GM23338 (cell line): Measurements from ENCODE around the gene ABRAXAS1. TPM values are rescaled to one million over a fixed set of nuclear protein-coding genes. Genes with fewer than 3 reads are reported as not detected.

Source experiments
- ATAC-seq: fragments of 200-7000 bp; cut with Tn5 transposase; 3 replicates; pipeline ENCODE4 v1.9.1; 2020
- DNase-seq: peaks from one replicate; pipeline ENCODE4 v3.0.0-alpha.2; 2015; ENCODE audit warnings: low spot score
- H2AFZ ChIP-seq: fragments of 200-600 bp; sonication (generic); 2 replicates; pipeline ENCODE4 v1.8.0; 2016; ENCODE audit warnings: antibody characterized with exemption, mild to moderate bottlenecking, moderate library complexity
- H3F3A ChIP-seq: fragments of 200-600 bp; sonication (generic); replicated peaks from 2 replicates; pipeline ENCODE4 v1.8.0; 2017; ENCODE audit warnings: antibody characterized with exemption, mixed run types, low read depth
- H3K27ac ChIP-seq: fragments of 200-600 bp; sonication (generic); 2 replicates; pipeline ENCODE4 v1.6.1; 2016; ENCODE audit warnings: low read depth
- H3K27me3 ChIP-seq: fragments of 200-600 bp; sonication (generic); 2 replicates; pipeline ENCODE4 v1.8.0; 2016; ENCODE audit warnings: mild to moderate bottlenecking, mixed run types, moderate library complexity; ENCODE audit not compliant: insufficient read depth
- H3K36me3 ChIP-seq: fragments of 200-600 bp; sonication (generic); 2 replicates; pipeline ENCODE4 v1.8.0; 2016; ENCODE audit warnings: mild to moderate bottlenecking; ENCODE audit not compliant: insufficient read depth
- H3K4me1 ChIP-seq: fragments of 200-600 bp; sonication (generic); 2 replicates; pipeline ENCODE4 v1.8.0; 2016; ENCODE audit warnings: mild to moderate bottlenecking, moderate library complexity; ENCODE audit not compliant: insufficient read depth
- H3K4me2 ChIP-seq: fragments of 200-600 bp; sonication (generic); 2 replicates; pipeline ENCODE4 v1.7.1; 2017; ENCODE audit warnings: mixed run types
- H3K4me3 ChIP-seq: fragments of 200-600 bp; sonication (generic); 2 replicates; pipeline ENCODE4 v1.6.1; 2016; ENCODE audit warnings: mixed run types
- H3K79me2 ChIP-seq: fragments of 200-600 bp; sonication (generic); replicated peaks from 2 replicates; pipeline ENCODE4 v1.8.0; 2017; ENCODE audit warnings: mild to moderate bottlenecking; ENCODE audit not compliant: insufficient read depth
- H3K9me2 ChIP-seq: fragments of 200-600 bp; sonication (generic); 2 replicates; pipeline ENCODE4 v1.8.0; 2017; ENCODE audit not compliant: insufficient read depth
- H4K20me1 ChIP-seq: fragments of 200-600 bp; sonication (generic); replicated peaks from 2 replicates; pipeline ENCODE4 v1.8.0; 2017; ENCODE audit warnings: mild to moderate bottlenecking; ENCODE audit not compliant: insufficient read depth
- H3K27ac Mint-ChIP-seq: 2 replicates; pipeline ENCODE4 v1.8.0; 2020; ENCODE audit warnings: inconsistent platforms, mild to moderate bottlenecking, moderate library complexity, mixed read lengths
- H3K27me3 Mint-ChIP-seq: 3 replicates; pipeline ENCODE4 v1.8.0; 2022; ENCODE audit warnings: low read depth, mild to moderate bottlenecking, moderate library complexity, mixed read lengths, inconsistent platforms; ENCODE audit not compliant: insufficient read depth, poor library complexity
- H3K36me3 Mint-ChIP-seq: 3 replicates; pipeline ENCODE4 v1.8.0; 2021; ENCODE audit warnings: low read depth, mild to moderate bottlenecking, inconsistent platforms, moderate library complexity, mixed read lengths
- H3K4me1 Mint-ChIP-seq: 3 replicates; pipeline ENCODE4 v1.8.0; 2020; ENCODE audit warnings: mild to moderate bottlenecking, inconsistent platforms, mixed read lengths
- H3K4me3 Mint-ChIP-seq: 3 replicates; pipeline ENCODE4 v1.8.0; 2021; ENCODE audit warnings: moderate library complexity, mild to moderate bottlenecking, inconsistent platforms, mixed read lengths
- H3K9me3 Mint-ChIP-seq: 3 replicates; pipeline ENCODE4 v1.8.0; 2020; ENCODE audit warnings: moderate library complexity, mild to moderate bottlenecking, inconsistent platforms, mixed read lengths
- CREB1 ChIP-seq: fragments of 250-450 bp; sonication (Bioruptor Pico); IDR thresholded peaks from 2 replicates; pipeline ENCODE4 v1.5.0; 2020; ENCODE audit warnings: low read depth, mild to moderate bottlenecking, moderate library complexity
- EZH2 ChIP-seq: fragments of 200-600 bp; sonication (generic); IDR thresholded peaks from one replicate; pipeline ENCODE4 v1.8.0; 2017; ENCODE audit warnings: antibody characterized with exemption, mild to moderate bottlenecking, low read depth; ENCODE audit not compliant: unreplicated experiment
- EZH2phosphoT487 ChIP-seq: fragments of 200-600 bp; sonication (generic); IDR thresholded peaks from one replicate; pipeline ENCODE4 v1.8.1; 2018; ENCODE audit warnings: antibody characterized with exemption; ENCODE audit not compliant: unreplicated experiment
- JUNB ChIP-seq: IDR thresholded peaks from one replicate; pipeline ENCODE4 v1.6.1; 2016; ENCODE audit warnings: antibody characterized with exemption; ENCODE audit not compliant: unreplicated experiment
- NANOG ChIP-seq: IDR thresholded peaks from 2 replicates; pipeline ENCODE4 v1.6.1; 2016; ENCODE audit warnings: antibody characterized with exemption, borderline replicate concordance
- REST ChIP-seq: IDR thresholded peaks from one replicate; pipeline ENCODE4 v1.6.1; 2018; ENCODE audit warnings: antibody characterized with exemption; ENCODE audit not compliant: unreplicated experiment
- ZNF114 ChIP-seq: fragments of 250-450 bp; sonication (Bioruptor Pico); IDR thresholded peaks from 2 replicates; pipeline ENCODE4 v1.5.0; 2020; ENCODE audit warnings: mild to moderate bottlenecking, moderate library complexity
- polyA plus RNA-seq: library from polyadenylated mRNA; unstranded; fragments of >200 nt; fragmentation: Nextera tagmentation; extraction: Ambion mirVana; gene quantifications from 2 replicates; pipeline ENCODE4 v1.2.1, GENCODE V29; 2016
- total RNA-seq: library from RNA; depleted of rRNA; stranded (reverse); fragments of >200 nt; shearing (Covaris generic); gene quantifications from 2 replicates; pipeline ENCODE4 v1.2.3, GENCODE V29; 2014
- TF ChIP-seq, protein P1 (sequence below): IDR thresholded peaks from 2 replicates; pipeline ENCODE4 v1.6.1; 2016; ENCODE audit warnings: antibody characterized with exemption
- TF ChIP-seq, protein P2 (sequence below): fragments of 250-450 bp; sonication (Bioruptor Pico); IDR thresholded peaks from 2 replicates; pipeline ENCODE4 v1.5.0; 2020; ENCODE audit warnings: mild to moderate bottlenecking, moderate library complexity

Gene ABRAXAS1
- total and polyA plus RNA-seq, 2 experiments from 2014 or later: 8.0 to 25.2 TPM

- no peak for TF ChIP-seq ZNF114
- TF ChIP-seq NANOG: no peak
- TF ChIP-seq, protein P1, sequence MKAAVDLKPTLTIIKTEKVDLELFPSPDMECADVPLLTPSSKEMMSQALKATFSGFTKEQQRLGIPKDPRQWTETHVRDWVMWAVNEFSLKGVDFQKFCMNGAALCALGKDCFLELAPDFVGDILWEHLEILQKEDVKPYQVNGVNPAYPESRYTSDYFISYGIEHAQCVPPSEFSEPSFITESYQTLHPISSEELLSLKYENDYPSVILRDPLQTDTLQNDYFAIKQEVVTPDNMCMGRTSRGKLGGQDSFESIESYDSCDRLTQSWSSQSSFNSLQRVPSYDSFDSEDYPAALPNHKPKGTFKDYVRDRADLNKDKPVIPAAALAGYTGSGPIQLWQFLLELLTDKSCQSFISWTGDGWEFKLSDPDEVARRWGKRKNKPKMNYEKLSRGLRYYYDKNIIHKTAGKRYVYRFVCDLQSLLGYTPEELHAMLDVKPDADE: no peak
- TF ChIP-seq REST: no peak
- no peak for TF ChIP-seq EZH2
- no peak for TF ChIP-seq EZH2phosphoT487
- TF ChIP-seq JUNB: no peak
Observed at GRCh38 chr4:83456184-83456501, 28.8 kb downstream of the ABRAXAS1 start (continued).

DNA sequence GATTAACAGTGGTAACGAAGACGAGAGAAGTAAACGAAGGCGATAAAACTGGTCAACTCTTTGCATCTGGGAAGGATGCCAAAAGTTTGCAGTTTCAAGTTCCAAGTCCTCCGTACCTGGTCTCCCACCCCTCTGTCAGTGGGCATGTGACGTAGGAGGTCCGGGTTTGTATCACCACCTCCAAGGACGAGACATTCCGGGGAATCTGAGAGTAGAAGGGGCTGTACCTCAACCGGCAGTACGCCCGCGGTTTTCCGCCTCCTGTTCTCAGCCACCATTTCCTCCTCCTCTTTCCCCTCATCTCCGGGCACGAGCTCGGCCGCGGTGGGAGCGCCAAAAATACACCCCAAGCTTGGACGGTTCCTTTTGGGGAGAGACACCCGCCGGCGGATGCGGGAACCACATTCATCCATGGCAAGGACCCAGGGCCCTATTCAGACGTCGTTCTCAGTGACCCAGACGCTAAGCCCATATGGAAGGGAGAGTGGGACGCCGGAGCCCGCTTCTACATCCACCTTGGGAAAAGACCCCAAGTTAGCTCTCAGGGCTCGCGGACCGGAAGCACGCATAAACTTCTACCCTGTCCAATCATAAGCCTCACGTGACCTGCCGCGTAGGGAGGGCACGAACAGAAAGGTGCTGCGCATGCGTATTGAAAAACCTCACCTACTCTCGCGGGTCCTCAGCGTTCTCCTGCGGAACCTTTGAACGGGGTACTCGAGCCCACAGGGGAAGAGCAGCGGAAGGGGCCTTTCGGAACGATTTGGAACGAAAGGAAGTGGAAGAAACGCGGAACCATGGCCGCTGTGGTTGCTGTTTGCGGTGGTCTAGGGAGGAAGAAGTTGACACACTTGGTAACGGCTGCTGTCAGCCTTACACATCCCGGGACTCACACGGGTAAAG lies 29.4 kb downstream of the ABRAXAS1 start, which contains the start of the genes HELQ and MRPS18C:
Gene HELQ, minus strand, starts transcription at position 543 of the 903 bp plus-strand sequence. Its CDS starts 130 bp downstream, at position 413.
Gene MRPS18C, plus strand, starts transcription at position 778 of the 903 bp plus-strand sequence. Its CDS starts 20 bp downstream, at position 798.
- ATAC-seq (peak; percentile 95), DNase-seq (peak; percentile 100)
- Mint-ChIP-seq H3K27me3 (peaks cover 6% of the 10 kb centered on the region), H3K36me3 (peaks cover 51% of the 10 kb centered on the region), H3K27ac (peak within 1 kb of the TSS; percentile 100), H3K9me3 (no peaks in the 10 kb centered on the region), H3K4me3 (peak within 1 kb of the TSS; percentile 100), H3K4me1 (peaks cover 4% of the 10 kb centered on the region; the same call in 1 of the 3 replicates)
- no peaks in the 10 kb centered on the region for H3F3A ChIP-seq
- peaks cover 10% of the 10 kb centered on the region for H4K20me1 ChIP-seq
- H3K4me2 ChIP-seq: peak within 1 kb of the TSS; percentile 95
- H3K27ac ChIP-seq: peak within 1 kb of the TSS; percentile 97
- H3K9me2 ChIP-seq: no peaks in the 10 kb centered on the region
- H3K27me3 ChIP-seq: no peaks in the 10 kb centered on the region
- H3K79me2 ChIP-seq: peaks cover 40% of the 10 kb centered on the region
- peaks cover 18% of the 10 kb centered on the region; the same call in 1 of the 2 replicates for H3K36me3 ChIP-seq
- peak within 1 kb of the TSS; percentile 80 for H3K4me3 ChIP-seq
- H2AFZ ChIP-seq: peak within 1 kb of the TSS; percentile 75; the same call in 1 of the 2 replicates
- 0 out of 2 replicates have a peak, but pooled peaks cover 6% of the 10 kb centered on the region for H3K4me1 ChIP-seq
- peak; percentile 83 for TF ChIP-seq CREB1 (CRISPR knock-in tag)
- TF ChIP-seq, protein P1: peak; percentile 90
- TF ChIP-seq, protein P2, sequence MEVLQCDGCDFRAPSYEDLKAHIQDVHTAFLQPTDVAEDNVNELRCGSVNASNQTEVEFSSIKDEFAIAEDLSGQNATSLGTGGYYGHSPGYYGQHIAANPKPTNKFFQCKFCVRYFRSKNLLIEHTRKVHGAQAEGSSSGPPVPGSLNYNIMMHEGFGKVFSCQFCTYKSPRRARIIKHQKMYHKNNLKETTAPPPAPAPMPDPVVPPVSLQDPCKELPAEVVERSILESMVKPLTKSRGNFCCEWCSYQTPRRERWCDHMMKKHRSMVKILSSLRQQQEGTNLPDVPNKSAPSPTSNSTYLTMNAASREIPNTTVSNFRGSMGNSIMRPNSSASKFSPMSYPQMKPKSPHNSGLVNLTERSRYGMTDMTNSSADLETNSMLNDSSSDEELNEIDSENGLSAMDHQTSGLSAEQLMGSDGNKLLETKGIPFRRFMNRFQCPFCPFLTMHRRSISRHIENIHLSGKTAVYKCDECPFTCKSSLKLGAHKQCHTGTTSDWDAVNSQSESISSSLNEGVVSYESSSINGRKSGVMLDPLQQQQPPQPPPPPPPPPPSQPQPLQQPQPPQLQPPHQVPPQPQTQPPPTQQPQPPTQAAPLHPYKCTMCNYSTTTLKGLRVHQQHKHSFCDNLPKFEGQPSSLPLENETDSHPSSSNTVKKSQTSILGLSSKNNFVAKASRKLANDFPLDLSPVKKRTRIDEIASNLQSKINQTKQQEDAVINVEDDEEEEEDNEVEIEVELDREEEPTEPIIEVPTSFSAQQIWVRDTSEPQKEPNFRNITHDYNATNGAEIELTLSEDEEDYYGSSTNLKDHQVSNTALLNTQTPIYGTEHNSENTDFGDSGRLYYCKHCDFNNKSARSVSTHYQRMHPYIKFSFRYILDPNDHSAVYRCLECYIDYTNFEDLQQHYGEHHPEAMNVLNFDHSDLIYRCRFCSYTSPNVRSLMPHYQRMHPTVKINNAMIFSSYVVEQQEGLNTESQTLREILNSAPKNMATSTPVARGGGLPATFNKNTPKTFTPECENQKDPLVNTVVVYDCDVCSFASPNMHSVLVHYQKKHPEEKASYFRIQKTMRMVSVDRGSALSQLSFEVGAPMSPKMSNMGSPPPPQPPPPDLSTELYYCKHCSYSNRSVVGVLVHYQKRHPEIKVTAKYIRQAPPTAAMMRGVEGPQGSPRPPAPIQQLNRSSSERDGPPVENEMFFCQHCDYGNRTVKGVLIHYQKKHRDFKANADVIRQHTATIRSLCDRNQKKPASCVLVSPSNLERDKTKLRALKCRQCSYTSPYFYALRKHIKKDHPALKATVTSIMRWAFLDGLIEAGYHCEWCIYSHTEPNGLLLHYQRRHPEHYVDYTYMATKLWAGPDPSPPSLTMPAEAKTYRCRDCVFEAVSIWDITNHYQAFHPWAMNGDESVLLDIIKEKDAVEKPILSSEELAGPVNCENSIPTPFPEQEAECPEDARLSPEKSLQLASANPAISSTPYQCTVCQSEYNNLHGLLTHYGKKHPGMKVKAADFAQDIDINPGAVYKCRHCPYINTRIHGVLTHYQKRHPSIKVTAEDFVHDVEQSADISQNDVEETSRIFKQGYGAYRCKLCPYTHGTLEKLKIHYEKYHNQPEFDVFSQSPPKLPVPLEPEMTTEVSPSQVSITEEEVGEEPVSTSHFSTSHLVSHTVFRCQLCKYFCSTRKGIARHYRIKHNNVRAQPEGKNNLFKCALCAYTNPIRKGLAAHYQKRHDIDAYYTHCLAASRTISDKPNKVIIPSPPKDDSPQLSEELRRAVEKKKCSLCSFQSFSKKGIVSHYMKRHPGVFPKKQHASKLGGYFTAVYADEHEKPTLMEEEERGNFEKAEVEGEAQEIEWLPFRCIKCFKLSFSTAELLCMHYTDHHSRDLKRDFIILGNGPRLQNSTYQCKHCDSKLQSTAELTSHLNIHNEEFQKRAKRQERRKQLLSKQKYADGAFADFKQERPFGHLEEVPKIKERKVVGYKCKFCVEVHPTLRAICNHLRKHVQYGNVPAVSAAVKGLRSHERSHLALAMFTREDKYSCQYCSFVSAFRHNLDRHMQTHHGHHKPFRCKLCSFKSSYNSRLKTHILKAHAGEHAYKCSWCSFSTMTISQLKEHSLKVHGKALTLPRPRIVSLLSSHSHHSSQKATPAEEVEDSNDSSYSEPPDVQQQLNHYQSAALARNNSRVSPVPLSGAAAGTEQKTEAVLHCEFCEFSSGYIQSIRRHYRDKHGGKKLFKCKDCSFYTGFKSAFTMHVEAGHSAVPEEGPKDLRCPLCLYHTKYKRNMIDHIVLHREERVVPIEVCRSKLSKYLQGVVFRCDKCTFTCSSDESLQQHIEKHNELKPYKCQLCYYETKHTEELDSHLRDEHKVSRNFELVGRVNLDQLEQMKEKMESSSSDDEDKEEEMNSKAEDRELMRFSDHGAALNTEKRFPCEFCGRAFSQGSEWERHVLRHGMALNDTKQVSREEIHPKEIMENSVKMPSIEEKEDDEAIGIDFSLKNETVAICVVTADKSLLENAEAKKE: no peak
